ENCODE results near the gene TRERF1.

DNA sequence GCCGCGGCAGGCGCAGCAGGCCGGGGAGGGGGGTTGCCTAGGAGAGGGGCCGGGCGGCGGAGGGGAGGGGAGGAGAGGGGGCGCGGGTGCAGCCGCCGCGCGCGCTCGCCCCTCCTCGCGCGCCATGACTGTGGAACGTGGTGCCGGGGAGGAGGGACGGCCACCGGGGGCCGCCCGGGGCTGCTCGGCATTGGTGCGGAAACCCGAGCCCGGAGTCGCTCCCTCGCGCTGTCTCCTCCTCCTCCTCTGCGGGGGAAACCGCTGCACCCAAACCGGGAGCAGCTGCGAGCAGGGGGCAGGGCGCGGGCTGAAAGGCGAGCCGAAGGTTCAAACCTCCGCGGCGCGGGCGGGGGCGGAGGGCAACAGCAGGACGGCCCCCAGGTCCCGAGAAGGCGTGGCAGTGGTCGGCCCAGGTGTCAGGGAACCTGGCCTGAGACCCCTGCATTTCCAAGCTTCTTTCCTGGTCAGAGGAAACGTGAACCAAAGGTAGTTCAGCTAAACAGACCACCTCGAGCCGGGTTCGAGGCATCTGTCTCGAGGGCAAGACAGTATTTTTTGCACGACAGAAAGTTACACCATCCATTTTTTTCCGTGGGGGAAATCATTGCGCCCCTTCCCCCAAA is 1.4 kb upstream of the TRERF1 start:
- TF ChIP-seq POLR2A (IDR thresholded peaks at IDR 0.05), result no peak
- peak in 1 of 3 donors; percentile 35 for TF ChIP-seq POLR2AphosphoS5 (IDR thresholded peaks at IDR 0.05)
- TF ChIP-seq, protein P1, sequence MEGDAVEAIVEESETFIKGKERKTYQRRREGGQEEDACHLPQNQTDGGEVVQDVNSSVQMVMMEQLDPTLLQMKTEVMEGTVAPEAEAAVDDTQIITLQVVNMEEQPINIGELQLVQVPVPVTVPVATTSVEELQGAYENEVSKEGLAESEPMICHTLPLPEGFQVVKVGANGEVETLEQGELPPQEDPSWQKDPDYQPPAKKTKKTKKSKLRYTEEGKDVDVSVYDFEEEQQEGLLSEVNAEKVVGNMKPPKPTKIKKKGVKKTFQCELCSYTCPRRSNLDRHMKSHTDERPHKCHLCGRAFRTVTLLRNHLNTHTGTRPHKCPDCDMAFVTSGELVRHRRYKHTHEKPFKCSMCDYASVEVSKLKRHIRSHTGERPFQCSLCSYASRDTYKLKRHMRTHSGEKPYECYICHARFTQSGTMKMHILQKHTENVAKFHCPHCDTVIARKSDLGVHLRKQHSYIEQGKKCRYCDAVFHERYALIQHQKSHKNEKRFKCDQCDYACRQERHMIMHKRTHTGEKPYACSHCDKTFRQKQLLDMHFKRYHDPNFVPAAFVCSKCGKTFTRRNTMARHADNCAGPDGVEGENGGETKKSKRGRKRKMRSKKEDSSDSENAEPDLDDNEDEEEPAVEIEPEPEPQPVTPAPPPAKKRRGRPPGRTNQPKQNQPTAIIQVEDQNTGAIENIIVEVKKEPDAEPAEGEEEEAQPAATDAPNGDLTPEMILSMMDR (IDR thresholded peaks at IDR 0.05), result no peak

All from suprapubic skin (tissue), 4 donors.